ENCODE results near the gene BRINP2.

Gene BRINP2

DNA sequence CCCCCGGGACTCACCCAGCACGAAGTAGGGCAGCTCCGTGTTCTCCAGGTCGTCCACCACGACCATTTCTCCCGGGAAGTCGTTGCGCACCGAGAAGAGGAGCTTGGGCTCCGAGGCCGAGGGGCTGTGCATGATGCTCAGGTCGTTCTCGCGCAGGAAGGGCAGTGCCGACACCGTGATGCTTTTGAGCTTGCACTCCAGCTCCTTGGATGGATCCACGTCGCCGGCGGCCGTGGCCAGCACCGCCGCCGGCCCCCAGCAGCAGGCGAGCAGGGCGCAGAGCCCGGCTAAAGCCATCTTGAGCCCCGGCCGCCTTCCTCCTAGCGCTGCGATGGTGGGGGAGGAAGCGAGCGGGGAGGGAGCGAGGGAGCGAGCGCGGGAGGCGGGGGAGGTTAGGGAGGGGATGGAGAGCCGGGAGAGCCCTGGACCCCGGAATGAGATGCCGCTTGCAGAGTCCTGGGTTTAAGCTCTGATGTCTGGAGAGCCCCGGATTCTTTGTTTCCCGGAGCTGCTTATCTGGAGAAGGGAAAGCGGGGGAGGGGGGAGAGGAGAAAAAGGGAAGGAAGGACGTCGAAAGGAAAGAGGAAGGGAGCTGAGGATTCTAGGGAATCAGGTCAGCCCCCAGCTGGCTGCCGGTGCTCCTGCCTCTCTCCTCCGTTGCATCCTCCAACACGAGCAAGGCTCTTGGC is 6.2 kb upstream of the BRINP2 start, which contains the start of gene ASTN1:
TSS of gene ASTN1 (minus strand) at position 333 of the 689 bp plus-strand sequence. CDS start at position 297, 36 bp downstream.
- no peak within 1 kb of the TSS for H3K27ac ChIP-seq
- TF ChIP-seq, protein P1, sequence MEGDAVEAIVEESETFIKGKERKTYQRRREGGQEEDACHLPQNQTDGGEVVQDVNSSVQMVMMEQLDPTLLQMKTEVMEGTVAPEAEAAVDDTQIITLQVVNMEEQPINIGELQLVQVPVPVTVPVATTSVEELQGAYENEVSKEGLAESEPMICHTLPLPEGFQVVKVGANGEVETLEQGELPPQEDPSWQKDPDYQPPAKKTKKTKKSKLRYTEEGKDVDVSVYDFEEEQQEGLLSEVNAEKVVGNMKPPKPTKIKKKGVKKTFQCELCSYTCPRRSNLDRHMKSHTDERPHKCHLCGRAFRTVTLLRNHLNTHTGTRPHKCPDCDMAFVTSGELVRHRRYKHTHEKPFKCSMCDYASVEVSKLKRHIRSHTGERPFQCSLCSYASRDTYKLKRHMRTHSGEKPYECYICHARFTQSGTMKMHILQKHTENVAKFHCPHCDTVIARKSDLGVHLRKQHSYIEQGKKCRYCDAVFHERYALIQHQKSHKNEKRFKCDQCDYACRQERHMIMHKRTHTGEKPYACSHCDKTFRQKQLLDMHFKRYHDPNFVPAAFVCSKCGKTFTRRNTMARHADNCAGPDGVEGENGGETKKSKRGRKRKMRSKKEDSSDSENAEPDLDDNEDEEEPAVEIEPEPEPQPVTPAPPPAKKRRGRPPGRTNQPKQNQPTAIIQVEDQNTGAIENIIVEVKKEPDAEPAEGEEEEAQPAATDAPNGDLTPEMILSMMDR (IDR thresholded peaks at IDR 0.05): no peak

DNA sequence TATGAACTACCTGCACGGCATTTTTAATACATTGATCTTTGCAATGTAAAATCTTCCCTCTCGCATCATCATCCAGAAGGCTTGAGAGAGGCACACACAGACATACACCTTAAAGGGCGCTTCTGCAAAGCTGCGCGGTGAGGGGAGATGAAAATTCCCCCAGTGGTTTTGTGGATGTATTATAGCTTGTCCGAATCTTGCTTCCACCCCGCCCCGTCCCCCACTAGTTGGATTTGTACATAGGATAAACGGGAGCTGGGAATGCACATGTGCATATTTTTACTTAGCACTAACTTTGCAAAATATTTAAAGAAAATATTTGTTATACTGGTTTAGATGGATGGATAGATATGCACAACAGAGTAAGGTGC is 5.7 kb upstream of the BRINP2 start:
- TF ChIP-seq, protein P1 (IDR thresholded peaks at IDR 0.05): no peak
- no peak for TF ChIP-seq ZFX (IDR thresholded peaks at IDR 0.05; ENCODE audit: borderline replicate concordance)
- H3K27ac ChIP-seq: no peak overlapping the region

DNA sequence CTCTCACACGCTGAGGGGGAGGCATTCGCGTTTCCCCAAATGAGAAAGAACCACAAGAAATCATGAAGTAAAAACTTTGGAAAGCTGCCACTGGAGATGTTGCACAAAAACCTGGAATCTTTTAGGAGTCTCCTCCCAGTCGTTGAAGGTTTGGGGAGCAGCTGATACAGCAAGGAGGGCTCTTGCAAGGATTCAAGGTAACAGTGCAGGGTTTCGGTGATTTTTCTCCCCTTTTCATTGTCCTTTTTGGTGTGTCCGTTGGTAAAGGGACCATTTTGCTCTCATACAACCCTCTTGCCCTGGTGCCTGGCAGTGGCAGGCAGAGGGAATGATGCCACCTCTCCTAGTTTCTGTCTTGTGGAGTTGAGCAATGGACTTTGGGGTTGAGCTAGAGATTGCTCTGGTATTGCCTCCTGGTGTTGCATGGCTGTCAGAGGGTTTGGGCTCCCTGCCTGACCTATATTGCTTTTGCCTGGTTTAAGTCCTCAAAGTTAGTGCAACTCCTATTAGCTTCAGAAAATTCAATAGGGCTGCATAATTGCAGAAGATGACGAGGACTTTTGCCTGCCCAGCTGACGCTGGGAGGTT is 872 bp downstream of the BRINP2 start:
- TF ChIP-seq, protein P1 (IDR thresholded peaks at IDR 0.05): no peak
- no peak for TF ChIP-seq ZFX (IDR thresholded peaks at IDR 0.05; ENCODE audit: borderline replicate concordance)
- H3K27ac ChIP-seq: no peak overlapping the region

DNA sequence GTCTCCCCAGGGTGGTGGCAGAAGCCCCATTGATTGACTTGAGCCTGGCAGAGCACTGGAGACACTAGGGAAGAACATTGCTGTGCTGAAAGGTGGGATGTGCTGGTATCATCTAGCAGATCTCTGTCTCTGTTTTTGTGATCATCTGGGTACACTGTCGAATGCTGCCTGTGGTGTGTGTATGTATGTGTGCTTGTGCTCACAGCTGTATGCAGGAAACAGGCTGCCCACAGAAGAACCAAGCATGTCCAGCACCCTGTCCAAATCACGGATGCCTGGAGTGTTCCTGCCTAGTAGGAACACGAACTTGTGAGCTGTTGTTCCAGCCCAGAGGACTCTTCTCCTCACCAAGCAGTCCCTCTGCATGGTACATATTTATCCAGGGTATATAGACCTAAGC is 1.5 kb downstream of the BRINP2 start:
- no peak overlapping the region for H3K27ac ChIP-seq
- TF ChIP-seq, protein P1 (IDR thresholded peaks at IDR 0.05): no peak
- TF ChIP-seq ZFX (IDR thresholded peaks at IDR 0.05; ENCODE audit: borderline replicate concordance): no peak

DNA sequence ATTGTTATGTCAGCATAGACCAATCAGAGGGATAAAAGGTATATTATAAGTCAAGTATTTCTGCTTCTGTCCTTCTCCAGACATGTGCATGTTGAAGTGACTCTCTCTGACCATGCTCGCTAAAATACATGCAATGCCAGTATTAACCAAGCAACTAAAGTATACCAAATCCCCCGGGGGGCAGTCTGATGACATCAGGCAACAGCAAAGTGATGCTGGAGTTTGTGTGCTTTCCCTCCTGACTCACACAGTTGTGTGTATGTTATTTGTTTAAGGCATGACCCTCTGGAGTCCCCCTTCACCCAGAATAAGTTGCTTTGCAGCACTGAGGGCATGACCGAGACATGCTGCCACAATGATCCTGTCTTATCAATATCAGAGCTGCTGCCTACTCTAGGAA is 2.1 kb downstream of the BRINP2 start:
- no peak overlapping the region for H3K27ac ChIP-seq
- TF ChIP-seq ZFX (IDR thresholded peaks at IDR 0.05; ENCODE audit: borderline replicate concordance): no peak
- TF ChIP-seq, protein P1 (IDR thresholded peaks at IDR 0.05): no peak

DNA sequence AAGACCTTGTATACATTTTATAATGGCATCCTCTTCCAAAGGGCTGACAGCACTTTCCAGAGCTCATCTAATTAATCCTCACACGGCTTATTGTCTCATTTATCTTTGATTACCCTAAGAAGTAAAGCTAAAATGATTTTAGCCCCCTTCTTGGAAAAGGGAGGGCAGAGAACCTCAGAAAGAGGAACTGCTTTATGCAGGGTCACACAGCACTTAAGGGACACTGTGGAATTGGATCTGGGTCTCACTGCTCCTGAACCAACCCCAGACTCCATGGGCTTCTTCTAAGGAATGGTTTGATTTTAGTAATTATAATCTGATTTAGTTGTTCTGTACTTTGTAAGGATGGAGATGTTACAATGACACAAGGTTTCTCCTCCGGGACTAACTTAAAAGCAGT is 3.2 kb downstream of the BRINP2 start:
- H3K27ac ChIP-seq: no peak overlapping the region
- no peak for TF ChIP-seq ZFX (IDR thresholded peaks at IDR 0.05; ENCODE audit: borderline replicate concordance)
- TF ChIP-seq, protein P1 (IDR thresholded peaks at IDR 0.05): no peak

DNA sequence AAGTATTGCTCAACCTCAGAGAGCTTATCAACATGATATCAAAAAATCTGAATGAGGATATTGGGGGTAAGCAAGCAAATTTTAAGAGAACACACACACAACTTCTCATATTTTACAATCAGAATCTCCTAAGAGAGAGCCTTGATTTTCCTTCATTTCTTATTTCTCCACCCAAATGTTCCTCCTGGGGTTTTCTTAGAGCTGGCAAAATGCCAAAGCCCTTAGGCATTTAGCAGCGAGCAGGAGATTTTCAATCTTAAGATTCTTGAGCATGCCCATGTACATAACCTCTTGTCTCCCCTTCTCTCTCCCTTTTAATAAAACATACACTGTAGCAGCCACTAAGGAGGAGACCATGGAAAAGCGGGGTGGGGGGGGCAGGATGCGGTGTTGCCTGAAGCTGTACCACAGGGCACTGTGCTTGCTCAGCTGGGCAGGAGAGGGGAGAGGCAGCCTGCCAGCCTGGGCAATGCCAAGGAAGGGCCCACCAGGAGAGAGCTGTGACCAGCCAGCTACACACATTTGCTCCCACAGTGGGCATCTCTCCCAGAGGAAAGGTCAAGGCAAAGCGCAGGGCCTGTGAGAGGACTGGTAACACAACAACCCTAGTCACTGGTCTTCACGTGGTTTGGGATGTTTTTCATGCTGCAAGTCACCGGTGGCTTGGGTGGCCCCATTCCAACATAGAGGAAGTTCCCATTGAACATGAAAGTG is 4.3 kb downstream of the BRINP2 start:
- no peak overlapping the region for H3K27ac ChIP-seq
- no peak for TF ChIP-seq ZFX (IDR thresholded peaks at IDR 0.05; ENCODE audit: borderline replicate concordance)
- TF ChIP-seq, protein P1 (IDR thresholded peaks at IDR 0.05): no peak

All from 22Rv1 (cell line).